Measurements from ENCODE around the gene MLLT3.

GRCh38 chr9:20528253-20528652 is 94.0 kb downstream of the MLLT3 start:
- TF ChIP-seq CTCF (IDR thresholded peaks at IDR 0.05) (no peak), POLR2A (IDR thresholded peaks at IDR 0.05) (no peak), EP300 (IDR thresholded peaks at IDR 0.05) (no peak)
